IMR-90 (cell line): Measurements from ENCODE around the gene CDK10. TPM values are rescaled to one million over a fixed set of nuclear protein-coding genes. Genes with fewer than 3 reads are reported as not detected.

ENCODE experiments used
- ATAC-seq: fragments of 200-7000 bp; cut with Tn5 transposase; 2 replicates; pipeline ENCODE4 v1.9.1; 2020; ENCODE audit warnings: low read depth, mild to moderate bottlenecking, moderate library complexity
- BruUV-seq: library from RNA; stranded (reverse); fragments of 400-500 nt; replicated peaks from 2 replicates; lab custom pipeline; 2021; lab: Mats Ljungman, UMichigan
- CTCF ChIA-PET: fragments of 300-600 bp; formaldehyde crosslinking; extraction: SDS; loops from one replicate; lab custom pipeline; 2021; ENCODE audit warnings: antibody characterized with exemption; lab: Yijun Ruan, JAX
- POLR2A ChIA-PET: fragments of 300-600 bp; sonication (Branson Sonifier 250); formaldehyde crosslinking; loops from one replicate; lab custom pipeline; 2022; ENCODE audit warnings: antibody characterized with exemption; ENCODE audit not compliant: unreplicated experiment; lab: Charles Lee
- DNase-seq: peaks from one replicate; pipeline ENCODE4 v3.0.0; 2013
- H2AFZ ChIP-seq: replicated peaks from 2 replicates; pipeline ENCODE3; 2013; ENCODE audit warnings: low read length, mild to moderate bottlenecking; ENCODE audit not compliant: poor library complexity
- H2AK5ac ChIP-seq: 2 replicates; pipeline ENCODE4 v1.6.1; 2013; ENCODE audit warnings: low read depth, low read length, inconsistent platforms
- H2AK9ac ChIP-seq: replicated peaks from 2 replicates; pipeline ENCODE3; 2013; ENCODE audit warnings: mild to moderate bottlenecking, low read depth, low read length, moderate library complexity; ENCODE audit not compliant: poor library complexity
- H2BK120ac ChIP-seq: 2 replicates; pipeline ENCODE4 v1.6.1; 2013; ENCODE audit warnings: low read depth, low read length, inconsistent platforms
- H2BK15ac ChIP-seq: 3 replicates; pipeline ENCODE4 v1.6.1; 2013; ENCODE audit warnings: low read depth, low read length, inconsistent platforms
- H2BK20ac ChIP-seq: 2 replicates; pipeline ENCODE4 v1.6.1; 2013; ENCODE audit warnings: low read depth, mild to moderate bottlenecking, inconsistent platforms, low read length, moderate library complexity
- H2BK5ac ChIP-seq: 2 replicates; pipeline ENCODE4 v1.6.1; 2013; ENCODE audit warnings: mild to moderate bottlenecking, low read depth, low read length, inconsistent platforms; ENCODE audit not compliant: poor library complexity, severe bottlenecking
- H3K14ac ChIP-seq: replicated peaks from 2 replicates; pipeline ENCODE4 v1.6.1; 2013; ENCODE audit warnings: low read depth, low read length, inconsistent platforms
- H3K18ac ChIP-seq: 2 replicates; pipeline ENCODE4 v1.6.1; 2013; ENCODE audit warnings: low read depth, low read length, control low read depth
- H3K23ac ChIP-seq: 2 replicates; pipeline ENCODE4 v1.6.1; 2013; ENCODE audit warnings: low read depth, low read length, inconsistent platforms
- H3K27ac ChIP-seq: 2 replicates; pipeline ENCODE4 v1.5.1; 2013; ENCODE audit warnings: mild to moderate bottlenecking, control low read depth, low read length; ENCODE audit not compliant: insufficient read depth
- H3K27me3 ChIP-seq: 2 replicates; pipeline ENCODE4 v1.6.1; 2013; ENCODE audit warnings: low read length; ENCODE audit not compliant: control insufficient read depth, insufficient read depth
- H3K36me3 ChIP-seq: 2 replicates; pipeline ENCODE4 v1.6.1; 2013; ENCODE audit warnings: low read length, mixed read lengths; ENCODE audit not compliant: control insufficient read depth, insufficient read depth
- H3K4ac ChIP-seq: 2 replicates; pipeline ENCODE4 v1.6.1; 2013; ENCODE audit warnings: low read depth, low read length, inconsistent platforms
- H3K4me1 ChIP-seq: 2 replicates; pipeline ENCODE4 v1.6.1; 2013; ENCODE audit warnings: low read length, mixed read lengths; ENCODE audit not compliant: control insufficient read depth, insufficient read depth
- H3K4me2 ChIP-seq: 2 replicates; pipeline ENCODE4 v1.6.1; 2013; ENCODE audit warnings: low read depth, mild to moderate bottlenecking, control low read depth, low read length, moderate library complexity
- H3K4me3 ChIP-seq: 2 replicates; pipeline ENCODE4 v1.5.1; 2013; ENCODE audit warnings: low read depth, mild to moderate bottlenecking, control low read depth, low read length, moderate library complexity; ENCODE audit not compliant: insufficient read depth
- H3K56ac ChIP-seq: 2 replicates; pipeline ENCODE4 v1.6.1; 2013; ENCODE audit warnings: low read length, inconsistent platforms; ENCODE audit not compliant: insufficient read depth; ENCODE audit errors: extremely low read depth
- H3K79me1 ChIP-seq, 2 experiments: 2 replicates each; pipeline ENCODE4 v1.6.1; 2013; ENCODE audit warnings: low read length in 2 of 2, inconsistent platforms in 1 of 2, low read depth in 1 of 2
- H3K9ac ChIP-seq: 2 replicates; pipeline ENCODE4 v1.6.1; 2013; ENCODE audit warnings: low read depth, low read length, control low read depth
- H3K9me1 ChIP-seq: 2 replicates; pipeline ENCODE4 v1.6.1; 2013; ENCODE audit warnings: low read length, inconsistent platforms; ENCODE audit not compliant: insufficient read depth
- H3K9me3 ChIP-seq: 2 replicates; pipeline ENCODE4 v1.6.1; 2013; ENCODE audit warnings: low read length; ENCODE audit not compliant: control insufficient read depth, insufficient read depth
- H4K20me1 ChIP-seq: 2 replicates; pipeline ENCODE4 v1.6.1; 2013; ENCODE audit warnings: low read length, inconsistent platforms; ENCODE audit not compliant: insufficient read depth
- H4K5ac ChIP-seq: 2 replicates; pipeline ENCODE4 v1.6.1; 2013; ENCODE audit warnings: mild to moderate bottlenecking, low read depth, low read length, control low read depth
- H4K8ac ChIP-seq, 2 experiments: 2 replicates each; pipeline ENCODE4 v1.6.1; 2013; ENCODE audit warnings: low read depth in 2 of 2, low read length in 2 of 2, control low read depth in 1 of 2, inconsistent platforms in 1 of 2
- H4K91ac ChIP-seq: 2 replicates; pipeline ENCODE4 v1.6.1; 2013; ENCODE audit warnings: low read depth, low read length, inconsistent platforms; ENCODE audit not compliant: insufficient read depth
- BHLHE40 ChIP-seq: fragments of 150-350 bp; IDR thresholded peaks from 2 replicates; pipeline ENCODE4 v1.6.1; 2016; ENCODE audit warnings: mild to moderate bottlenecking, low read depth, low read length
- CEBPB ChIP-seq: IDR thresholded peaks from 2 replicates; pipeline ENCODE4 v1.6.1; 2012; ENCODE audit warnings: low read depth, low read length, improper control_type of control experiment
- CHD1 ChIP-seq: IDR thresholded peaks from 2 replicates; pipeline ENCODE4 v1.6.1; 2012; ENCODE audit warnings: low read depth, low read length, improper control_type of control experiment
- FOS ChIP-seq: fragments of 150-350 bp; IDR thresholded peaks from 2 replicates; pipeline ENCODE4 v1.6.1; 2016; ENCODE audit warnings: low read depth, low read length
- MAFK ChIP-seq: IDR thresholded peaks from 2 replicates; pipeline ENCODE4 v1.6.1; 2012; ENCODE audit warnings: low read depth, low read length, improper control_type of control experiment
- MAZ ChIP-seq: IDR thresholded peaks from 2 replicates; pipeline ENCODE4 v1.6.1; 2012; ENCODE audit warnings: low read depth, mild to moderate bottlenecking, low read length, improper control_type of control experiment, moderate library complexity, borderline replicate concordance
- MXI1 ChIP-seq: IDR thresholded peaks from 2 replicates; pipeline ENCODE4 v1.6.1; 2012; ENCODE audit warnings: low read depth, mild to moderate bottlenecking, low read length, moderate library complexity, borderline replicate concordance
- NFE2L2 ChIP-seq: fragments of 150-350 bp; IDR thresholded peaks from 2 replicates; pipeline ENCODE4 v1.6.1; 2016; ENCODE audit warnings: low read depth, mild to moderate bottlenecking, low read length
- POLR2A ChIP-seq: IDR thresholded peaks from 2 replicates; pipeline ENCODE4 v1.6.1; 2012; ENCODE audit warnings: mild to moderate bottlenecking, low read depth, low read length
- RAD21 ChIP-seq: IDR thresholded peaks from 2 replicates; pipeline ENCODE4 v1.6.1; 2012; ENCODE audit warnings: low read length, improper control_type of control experiment
- RCOR1 ChIP-seq: IDR thresholded peaks from 2 replicates; pipeline ENCODE4 v1.6.1; 2012; ENCODE audit warnings: mild to moderate bottlenecking, low read length, improper control_type of control experiment; ENCODE audit not compliant: insufficient replicate concordance
- RFX5 ChIP-seq: IDR thresholded peaks from 2 replicates; pipeline ENCODE4 v1.8.0; 2012; ENCODE audit warnings: low read depth, mild to moderate bottlenecking, low read length, moderate library complexity
- SMC3 ChIP-seq: fragments of 150-350 bp; IDR thresholded peaks from 2 replicates; pipeline ENCODE4 v1.6.1; 2016; ENCODE audit warnings: low read depth, mild to moderate bottlenecking, antibody characterized with exemption, low read length, moderate library complexity
- WGBS, 2 experiments: methylation state at CpG; one replicate each; pipeline versions ENCODE4 v1.1.5 to v1.1.7; 2013; ENCODE audit warnings: missing lambda C conversion rate in 2 of 2; ENCODE audit not compliant: insufficient read length in 1 of 2; ENCODE audit errors: extremely low coverage in 2 of 2; 5-methylcytosine and 5-hydroxymethylcytosine counted together
- dilution Hi-C: fragments of 300-500 bp; cut with HindIII; formaldehyde crosslinking; loops from one replicate; pipeline ENCODE4 v1.14.3; 2018; ENCODE audit warnings: low sequenced_read_pairs; ENCODE audit not compliant: unreplicated experiment
- in situ Hi-C: fragments of 300-500 bp; cut with MboI; formaldehyde crosslinking; loops from 3 replicates; pipeline ENCODE4 v1.14.3; 2019; ENCODE audit warnings: low sequenced_read_pairs, inconsistent platforms, mixed read lengths
- intact Hi-C: fragments of 100-400 bp; cut with micrococcal nuclease; formaldehyde crosslinking; loops from 2 replicates; pipeline ENCODE4 v1.10.0; 2022
- polyA plus RNA-seq, 3 experiments: library from polyadenylated mRNA; depleted of rRNA; stranded (reverse); fragments of >200 nt; gene quantifications; 2 replicates each; pipeline ENCODE4 v1.2.3, GENCODE V29; 2012; ENCODE audit warnings: low replicate concordance in 1 of 3
- total RNA-seq: library from RNA; depleted of rRNA; stranded (reverse); fragments of >200 nt; gene quantifications from 2 replicates; pipeline ENCODE4 v1.2.3, GENCODE V29; 2012
- TF ChIP-seq, protein P1 (sequence below): fragments of 150-350 bp; IDR thresholded peaks from 2 replicates; pipeline ENCODE4 v1.6.1; 2016; ENCODE audit warnings: low read depth, mild to moderate bottlenecking, low read length, moderate library complexity, borderline replicate concordance
- TF ChIP-seq, protein P2 (sequence below): conservative IDR thresholded peaks from 2 replicates; pipeline ENCODE4 v1.5.1; 2012; ENCODE audit warnings: mild to moderate bottlenecking, low read depth, low read length, improper control_type of control experiment
- TF ChIP-seq, protein P3 (sequence below): fragments of 150-350 bp; IDR thresholded peaks from 2 replicates; pipeline ENCODE4 v1.6.1; 2017; ENCODE audit warnings: mild to moderate bottlenecking, antibody characterized with exemption, low read length, low read depth

Gene CDK10
- total and polyA plus RNA-seq, 2 of the 4 experiments (the other 2 are of a cell fraction) = 19.5 to 61.8 TPM

DNA sequence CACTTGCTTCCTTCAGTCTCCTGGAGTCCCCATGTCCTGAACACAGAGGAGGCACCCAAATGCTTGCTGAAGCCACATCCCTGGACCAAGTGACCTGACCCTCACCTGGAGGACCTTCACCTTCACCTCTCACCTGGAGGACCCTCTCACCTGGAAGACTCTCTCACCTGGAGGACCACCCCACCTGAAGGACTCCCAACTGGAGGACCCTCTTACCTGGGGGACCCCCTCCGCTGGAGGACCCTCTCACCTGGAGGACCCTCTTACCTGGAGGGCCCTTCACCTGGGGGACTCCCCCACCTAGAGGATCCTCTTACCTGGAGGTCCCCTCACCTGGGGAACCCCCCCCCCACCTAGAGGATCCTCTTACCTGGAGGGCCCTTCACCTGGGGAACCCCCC is 573 bp upstream of the CDK10 start:
- no peak overlapping the region for H3K23ac ChIP-seq
- no peak overlapping the region for H3K56ac ChIP-seq
- intact Hi-C loops (no loop called here), in situ Hi-C loops (no loop called here), dilution Hi-C loops (no loop called here)
- no peak overlapping the region for H3K4me3 ChIP-seq
- H3K4me2 ChIP-seq = no peak overlapping the region
- H3K14ac ChIP-seq = no peak overlapping the region
- peaks cover 3% of the 10 kb centered on the region for H3K4me1 ChIP-seq
- H2BK120ac ChIP-seq = no peak overlapping the region
- no peak overlapping the region for H2BK20ac ChIP-seq
- no peak overlapping the region for H2AFZ ChIP-seq
- H4K91ac ChIP-seq = no peak overlapping the region
- TF ChIP-seq, protein P1, sequence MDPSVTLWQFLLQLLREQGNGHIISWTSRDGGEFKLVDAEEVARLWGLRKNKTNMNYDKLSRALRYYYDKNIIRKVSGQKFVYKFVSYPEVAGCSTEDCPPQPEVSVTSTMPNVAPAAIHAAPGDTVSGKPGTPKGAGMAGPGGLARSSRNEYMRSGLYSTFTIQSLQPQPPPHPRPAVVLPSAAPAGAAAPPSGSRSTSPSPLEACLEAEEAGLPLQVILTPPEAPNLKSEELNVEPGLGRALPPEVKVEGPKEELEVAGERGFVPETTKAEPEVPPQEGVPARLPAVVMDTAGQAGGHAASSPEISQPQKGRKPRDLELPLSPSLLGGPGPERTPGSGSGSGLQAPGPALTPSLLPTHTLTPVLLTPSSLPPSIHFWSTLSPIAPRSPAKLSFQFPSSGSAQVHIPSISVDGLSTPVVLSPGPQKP = no peak
- TF ChIP-seq, protein P2, sequence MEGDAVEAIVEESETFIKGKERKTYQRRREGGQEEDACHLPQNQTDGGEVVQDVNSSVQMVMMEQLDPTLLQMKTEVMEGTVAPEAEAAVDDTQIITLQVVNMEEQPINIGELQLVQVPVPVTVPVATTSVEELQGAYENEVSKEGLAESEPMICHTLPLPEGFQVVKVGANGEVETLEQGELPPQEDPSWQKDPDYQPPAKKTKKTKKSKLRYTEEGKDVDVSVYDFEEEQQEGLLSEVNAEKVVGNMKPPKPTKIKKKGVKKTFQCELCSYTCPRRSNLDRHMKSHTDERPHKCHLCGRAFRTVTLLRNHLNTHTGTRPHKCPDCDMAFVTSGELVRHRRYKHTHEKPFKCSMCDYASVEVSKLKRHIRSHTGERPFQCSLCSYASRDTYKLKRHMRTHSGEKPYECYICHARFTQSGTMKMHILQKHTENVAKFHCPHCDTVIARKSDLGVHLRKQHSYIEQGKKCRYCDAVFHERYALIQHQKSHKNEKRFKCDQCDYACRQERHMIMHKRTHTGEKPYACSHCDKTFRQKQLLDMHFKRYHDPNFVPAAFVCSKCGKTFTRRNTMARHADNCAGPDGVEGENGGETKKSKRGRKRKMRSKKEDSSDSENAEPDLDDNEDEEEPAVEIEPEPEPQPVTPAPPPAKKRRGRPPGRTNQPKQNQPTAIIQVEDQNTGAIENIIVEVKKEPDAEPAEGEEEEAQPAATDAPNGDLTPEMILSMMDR = no peak
- no peak for TF ChIP-seq RAD21
- TF ChIP-seq MAZ = no peak
- no peak for TF ChIP-seq POLR2A
- TF ChIP-seq FOS = no peak
- no peak for TF ChIP-seq RFX5
- TF ChIP-seq, protein P3, sequence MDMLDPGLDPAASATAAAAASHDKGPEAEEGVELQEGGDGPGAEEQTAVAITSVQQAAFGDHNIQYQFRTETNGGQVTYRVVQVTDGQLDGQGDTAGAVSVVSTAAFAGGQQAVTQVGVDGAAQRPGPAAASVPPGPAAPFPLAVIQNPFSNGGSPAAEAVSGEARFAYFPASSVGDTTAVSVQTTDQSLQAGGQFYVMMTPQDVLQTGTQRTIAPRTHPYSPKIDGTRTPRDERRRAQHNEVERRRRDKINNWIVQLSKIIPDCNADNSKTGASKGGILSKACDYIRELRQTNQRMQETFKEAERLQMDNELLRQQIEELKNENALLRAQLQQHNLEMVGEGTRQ = no peak
- no peak for TF ChIP-seq MXI1
- TF ChIP-seq SMC3 = no peak
- no peak for TF ChIP-seq RCOR1
- TF ChIP-seq NFE2L2 = no peak
- TF ChIP-seq CHD1 = no peak
- TF ChIP-seq BHLHE40 = no peak
- TF ChIP-seq CEBPB = no peak
- TF ChIP-seq MAFK = no peak
- no peak overlapping the region for H2AK5ac ChIP-seq
- CTCF ChIA-PET = interaction anchor here (1.5 kb wide), 1 partner anchor 14 kb away, joined by 3 read pairs; no protein-coding TSS in a partner anchor
- no peak overlapping the region for H2AK9ac ChIP-seq
- no peaks in the 10 kb centered on the region for H3K27me3 ChIP-seq
- H3K27ac ChIP-seq = no peak overlapping the region
- no peak for DNase-seq
- peaks cover 6% of the 10 kb centered on the region; the same call in 1 of the 2 replicates for H3K9me1 ChIP-seq
- H2BK15ac ChIP-seq = no peak overlapping the region
- H3K9me3 ChIP-seq = peaks cover 3% of the 10 kb centered on the region; the same call in 1 of the 2 replicates
- H3K9ac ChIP-seq = no peak overlapping the region
- H4K8ac ChIP-seq = no peak overlapping the region
- ATAC-seq = no peak
- BruUV-seq = no TSS peak
- H3K36me3 ChIP-seq = peaks cover 12% of the 10 kb centered on the region
- no peak overlapping the region for H4K5ac ChIP-seq
- H3K79me1 ChIP-seq = peaks cover 28 to 32% of the 10 kb centered on the region in 2 experiments
- POLR2A ChIA-PET = no interaction called here
- H4K20me1 ChIP-seq = no peaks in the 10 kb centered on the region; the same call in 1 of the 2 replicates
- WGBS, 2 experiments = no CpG with 5 or more reads among the region's 1 CpG
- H3K4ac ChIP-seq = no peak overlapping the region
- H2BK5ac ChIP-seq = no peak overlapping the region
- H3K18ac ChIP-seq = no peak overlapping the region
